HepG2 (cell line): ENCODE results near the gene INAFM1. TPM values are rescaled to one million over a fixed set of nuclear protein-coding genes. Genes with fewer than 3 reads are reported as not detected.

Experiments
- ARNT2 ChIP-seq: sonication (generic); formaldehyde crosslinking; IDR thresholded peaks from 2 replicates; pipeline ENCODE4 v1.8.0; 2022; ENCODE audit warnings: mild to moderate bottlenecking, low read depth, missing genetic modification reagents, moderate library complexity
- CEBPG ChIP-seq: IDR thresholded peaks from 2 replicates; pipeline ENCODE4 v1.6.1; 2016
- FLYWCH1 ChIP-seq: sonication (generic); formaldehyde crosslinking; IDR thresholded peaks from 2 replicates; pipeline ENCODE4 v1.8.1; 2023; ENCODE audit warnings: mild to moderate bottlenecking, missing genetic modification reagents
- FOXK1 ChIP-seq: sonication (generic); formaldehyde crosslinking; IDR thresholded peaks from 2 replicates; pipeline ENCODE4 v1.4.0; 2020; ENCODE audit warnings: low read depth, missing genetic modification reagents, borderline replicate concordance
- HIVEP1 ChIP-seq: sonication (generic); formaldehyde crosslinking; IDR thresholded peaks from 2 replicates; pipeline ENCODE4 v1.4.0; 2020; ENCODE audit warnings: mild to moderate bottlenecking, missing genetic modification reagents
- NKX3-1 ChIP-seq: sonication (generic); formaldehyde crosslinking; IDR thresholded peaks from 2 replicates; pipeline ENCODE4 v1.5.0; 2020; ENCODE audit warnings: missing genetic modification reagents
- RBFOX2 ChIP-seq: fragments of 200-400 bp; formaldehyde crosslinking; IDR thresholded peaks from 2 replicates; pipeline ENCODE4 v1.6.1; 2017; ENCODE audit warnings: low read depth, mild to moderate bottlenecking, low read length
- SAFB2 ChIP-seq: sonication (generic); formaldehyde crosslinking; IDR thresholded peaks from 2 replicates; pipeline ENCODE4 v1.5.1; 2020; ENCODE audit warnings: missing genetic modification reagents, low read depth, mild to moderate bottlenecking, borderline replicate concordance
- SP5 ChIP-seq: IDR thresholded peaks from 2 replicates; pipeline ENCODE4 v1.6.1; 2016; ENCODE audit warnings: low read depth, borderline replicate concordance
- ZNF768 ChIP-seq: sonication (generic); formaldehyde crosslinking; IDR thresholded peaks from 2 replicates; pipeline ENCODE4 v1.4.0; 2020; ENCODE audit warnings: missing genetic modification reagents
- polyA plus RNA-seq, 8 experiments: library from polyadenylated mRNA; depleted of rRNA in 3 of 8; stranded (reverse) in 7 of 8; unstranded in 1 of 8; fragments of >200 nt; fragmentation: Illumina TruSeq in 4 of 8; extraction: Trizol in 4 of 8; gene quantifications; 2 replicates each; pipeline versions ENCODE4 v1.2.1 to v1.2.3, GENCODE V29; 2011 to 2016; ENCODE audit warnings: low read depth in 4 of 8, missing spikeins in 1 of 8, mixed read lengths in 1 of 8; ENCODE audit not compliant: insufficient read depth in 1 of 8
- total RNA-seq, 5 experiments: library from RNA; depleted of rRNA; stranded (reverse); fragments of >200 nt; fragmentation: Illumina TruSeq; extraction: Trizol; gene quantifications; 2 replicates each; pipeline ENCODE4 v1.2.3, GENCODE V29; 2016; ENCODE audit warnings: low read depth in 1 of 5
- TF ChIP-seq, protein P1 (sequence below): sonication (generic); formaldehyde crosslinking; conservative IDR thresholded peaks from 2 replicates; pipeline ENCODE4 v1.4.0; 2020; ENCODE audit warnings: missing genetic modification reagents
- TF ChIP-seq, protein P2 (sequence below): sonication (generic); formaldehyde crosslinking; IDR thresholded peaks from 2 replicates; pipeline ENCODE4 v1.4.0; 2020; ENCODE audit warnings: missing genetic modification reagents, borderline replicate concordance
- TF ChIP-seq, protein P3 (sequence below): sonication (generic); formaldehyde crosslinking; IDR thresholded peaks from 2 replicates; pipeline ENCODE4 v1.4.0; 2020; ENCODE audit warnings: missing genetic modification reagents
- TF ChIP-seq, protein P4 (sequence below), 2 experiments: IDR thresholded peaks; 2 replicates each; pipeline ENCODE4 v1.6.1; 2011 to 2012; ENCODE audit warnings: low read length in 2 of 2, borderline replicate concordance in 1 of 2, low read depth in 1 of 2, mild to moderate bottlenecking in 1 of 2, moderate library complexity in 1 of 2
- TF ChIP-seq, protein P5 (sequence below): sonication (generic); formaldehyde crosslinking; IDR thresholded peaks from 2 replicates; pipeline ENCODE4 v1.5.0; 2020; ENCODE audit warnings: missing genetic modification reagents

INAFM1 gene
- total and polyA plus RNA-seq, 2 of the 13 experiments (the other 11 are each of a cell fraction or from before 2014, with no cell fraction given): 0.88 to 1.9 TPM

DNA sequence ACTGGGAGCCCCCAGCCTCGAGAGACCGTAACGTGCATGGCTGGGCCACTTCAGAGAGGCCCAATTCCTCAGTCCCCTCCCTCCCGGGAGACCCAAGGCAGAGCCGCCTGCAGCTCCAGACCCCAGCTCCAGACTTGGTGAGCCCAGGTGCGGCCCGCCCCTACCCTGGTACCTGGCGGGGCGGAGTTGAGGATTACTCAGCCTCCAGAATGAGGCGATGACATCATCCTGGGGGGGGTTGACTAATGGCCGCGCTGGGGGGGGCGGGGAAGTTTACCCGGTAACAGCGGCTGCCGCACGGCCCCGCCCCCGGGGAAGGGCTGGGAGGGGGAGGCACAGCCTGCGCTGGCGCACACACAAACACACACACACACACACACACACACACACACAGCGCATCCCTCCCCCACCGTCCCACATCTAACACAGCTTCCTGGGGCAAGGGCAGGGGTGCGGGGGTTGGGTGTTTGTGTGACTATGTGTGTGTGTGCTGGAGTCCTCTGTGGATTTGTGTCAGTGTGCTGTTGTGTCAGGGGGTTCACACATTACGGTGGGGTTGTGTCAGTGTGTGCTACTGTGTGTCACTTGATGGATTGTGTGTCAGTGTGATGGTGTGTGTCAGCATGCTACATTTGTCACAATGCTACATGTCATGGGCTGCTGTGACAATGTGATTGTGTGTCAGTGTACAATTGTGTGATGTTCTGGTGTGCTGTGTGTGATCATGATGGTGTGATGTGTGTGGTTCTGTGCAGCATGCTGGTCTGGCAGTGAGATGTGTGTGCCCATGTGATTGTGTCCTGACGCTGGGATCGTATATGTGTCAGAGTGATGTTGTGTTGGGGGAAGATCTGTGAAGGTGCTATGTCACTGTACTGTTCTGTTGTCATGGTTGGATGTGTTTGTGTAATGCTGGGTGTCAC, 33.4 kb upstream of the INAFM1 start (continued):
- TF ChIP-seq, protein P1, sequence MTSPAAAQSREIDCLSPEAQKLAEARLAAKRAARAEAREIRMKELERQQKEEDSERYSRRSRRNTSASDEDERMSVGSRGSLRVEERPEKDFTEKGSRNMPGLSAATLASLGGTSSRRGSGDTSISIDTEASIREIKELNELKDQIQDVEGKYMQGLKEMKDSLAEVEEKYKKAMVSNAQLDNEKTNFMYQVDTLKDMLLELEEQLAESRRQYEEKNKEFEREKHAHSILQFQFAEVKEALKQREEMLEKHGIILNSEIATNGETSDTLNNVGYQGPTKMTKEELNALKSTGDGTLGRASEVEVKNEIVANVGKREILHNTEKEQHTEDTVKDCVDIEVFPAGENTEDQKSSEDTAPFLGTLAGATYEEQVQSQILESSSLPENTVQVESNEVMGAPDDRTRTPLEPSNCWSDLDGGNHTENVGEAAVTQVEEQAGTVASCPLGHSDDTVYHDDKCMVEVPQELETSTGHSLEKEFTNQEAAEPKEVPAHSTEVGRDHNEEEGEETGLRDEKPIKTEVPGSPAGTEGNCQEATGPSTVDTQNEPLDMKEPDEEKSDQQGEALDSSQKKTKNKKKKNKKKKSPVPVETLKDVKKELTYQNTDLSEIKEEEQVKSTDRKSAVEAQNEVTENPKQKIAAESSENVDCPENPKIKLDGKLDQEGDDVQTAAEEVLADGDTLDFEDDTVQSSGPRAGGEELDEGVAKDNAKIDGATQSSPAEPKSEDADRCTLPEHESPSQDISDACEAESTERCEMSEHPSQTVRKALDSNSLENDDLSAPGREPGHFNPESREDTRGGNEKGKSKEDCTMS: no peak
- TF ChIP-seq FLYWCH1 (no peak), ARNT2 (CRISPR knock-in tag) (no peak), RBFOX2 (no peak), FOXK1 (CRISPR knock-in tag) (no peak; the same call in 1 of the 2 replicates), CEBPG (CRISPR knock-in tag) (no peak), ZNF768 (no peak), HIVEP1 (CRISPR knock-in tag) (no peak), SAFB2 (CRISPR knock-in tag) (no peak), SP5 (CRISPR knock-in tag) (peak; percentile 56; the same call in 1 of the 2 replicates), NKX3-1 (no peak)
- TF ChIP-seq, protein P2, sequence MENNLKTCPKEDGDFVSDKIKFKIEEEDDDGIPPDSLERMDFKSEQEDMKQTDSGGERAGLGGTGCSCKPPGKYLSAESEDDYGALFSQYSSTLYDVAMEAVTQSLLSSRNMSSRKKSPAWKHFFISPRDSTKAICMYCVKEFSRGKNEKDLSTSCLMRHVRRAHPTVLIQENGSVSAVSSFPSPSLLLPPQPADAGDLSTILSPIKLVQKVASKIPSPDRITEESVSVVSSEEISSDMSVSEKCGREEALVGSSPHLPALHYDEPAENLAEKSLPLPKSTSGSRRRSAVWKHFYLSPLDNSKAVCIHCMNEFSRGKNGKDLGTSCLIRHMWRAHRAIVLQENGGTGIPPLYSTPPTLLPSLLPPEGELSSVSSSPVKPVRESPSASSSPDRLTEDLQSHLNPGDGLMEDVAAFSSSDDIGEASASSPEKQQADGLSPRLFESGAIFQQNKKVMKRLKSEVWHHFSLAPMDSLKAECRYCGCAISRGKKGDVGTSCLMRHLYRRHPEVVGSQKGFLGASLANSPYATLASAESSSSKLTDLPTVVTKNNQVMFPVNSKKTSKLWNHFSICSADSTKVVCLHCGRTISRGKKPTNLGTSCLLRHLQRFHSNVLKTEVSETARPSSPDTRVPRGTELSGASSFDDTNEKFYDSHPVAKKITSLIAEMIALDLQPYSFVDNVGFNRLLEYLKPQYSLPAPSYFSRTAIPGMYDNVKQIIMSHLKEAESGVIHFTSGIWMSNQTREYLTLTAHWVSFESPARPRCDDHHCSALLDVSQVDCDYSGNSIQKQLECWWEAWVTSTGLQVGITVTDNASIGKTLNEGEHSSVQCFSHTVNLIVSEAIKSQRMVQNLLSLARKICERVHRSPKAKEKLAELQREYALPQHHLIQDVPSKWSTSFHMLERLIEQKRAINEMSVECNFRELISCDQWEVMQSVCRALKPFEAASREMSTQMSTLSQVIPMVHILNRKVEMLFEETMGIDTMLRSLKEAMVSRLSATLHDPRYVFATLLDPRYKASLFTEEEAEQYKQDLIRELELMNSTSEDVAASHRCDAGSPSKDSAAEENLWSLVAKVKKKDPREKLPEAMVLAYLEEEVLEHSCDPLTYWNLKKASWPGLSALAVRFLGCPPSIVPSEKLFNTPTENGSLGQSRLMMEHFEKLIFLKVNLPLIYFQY (CRISPR knock-in tag): no peak
- TF ChIP-seq, protein P3, sequence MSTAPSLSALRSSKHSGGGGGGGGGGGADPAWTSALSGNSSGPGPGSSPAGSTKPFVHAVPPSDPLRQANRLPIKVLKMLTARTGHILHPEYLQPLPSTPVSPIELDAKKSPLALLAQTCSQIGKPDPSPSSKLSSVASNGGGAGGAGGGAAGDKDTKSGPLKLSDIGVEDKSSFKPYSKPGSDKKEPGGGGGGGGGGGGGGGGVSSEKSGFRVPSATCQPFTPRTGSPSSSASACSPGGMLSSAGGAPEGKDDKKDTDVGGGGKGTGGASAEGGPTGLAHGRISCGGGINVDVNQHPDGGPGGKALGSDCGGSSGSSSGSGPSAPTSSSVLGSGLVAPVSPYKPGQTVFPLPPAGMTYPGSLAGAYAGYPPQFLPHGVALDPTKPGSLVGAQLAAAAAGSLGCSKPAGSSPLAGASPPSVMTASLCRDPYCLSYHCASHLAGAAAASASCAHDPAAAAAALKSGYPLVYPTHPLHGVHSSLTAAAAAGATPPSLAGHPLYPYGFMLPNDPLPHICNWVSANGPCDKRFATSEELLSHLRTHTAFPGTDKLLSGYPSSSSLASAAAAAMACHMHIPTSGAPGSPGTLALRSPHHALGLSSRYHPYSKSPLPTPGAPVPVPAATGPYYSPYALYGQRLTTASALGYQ (CRISPR knock-in tag): no peak
- TF ChIP-seq, protein P4, sequence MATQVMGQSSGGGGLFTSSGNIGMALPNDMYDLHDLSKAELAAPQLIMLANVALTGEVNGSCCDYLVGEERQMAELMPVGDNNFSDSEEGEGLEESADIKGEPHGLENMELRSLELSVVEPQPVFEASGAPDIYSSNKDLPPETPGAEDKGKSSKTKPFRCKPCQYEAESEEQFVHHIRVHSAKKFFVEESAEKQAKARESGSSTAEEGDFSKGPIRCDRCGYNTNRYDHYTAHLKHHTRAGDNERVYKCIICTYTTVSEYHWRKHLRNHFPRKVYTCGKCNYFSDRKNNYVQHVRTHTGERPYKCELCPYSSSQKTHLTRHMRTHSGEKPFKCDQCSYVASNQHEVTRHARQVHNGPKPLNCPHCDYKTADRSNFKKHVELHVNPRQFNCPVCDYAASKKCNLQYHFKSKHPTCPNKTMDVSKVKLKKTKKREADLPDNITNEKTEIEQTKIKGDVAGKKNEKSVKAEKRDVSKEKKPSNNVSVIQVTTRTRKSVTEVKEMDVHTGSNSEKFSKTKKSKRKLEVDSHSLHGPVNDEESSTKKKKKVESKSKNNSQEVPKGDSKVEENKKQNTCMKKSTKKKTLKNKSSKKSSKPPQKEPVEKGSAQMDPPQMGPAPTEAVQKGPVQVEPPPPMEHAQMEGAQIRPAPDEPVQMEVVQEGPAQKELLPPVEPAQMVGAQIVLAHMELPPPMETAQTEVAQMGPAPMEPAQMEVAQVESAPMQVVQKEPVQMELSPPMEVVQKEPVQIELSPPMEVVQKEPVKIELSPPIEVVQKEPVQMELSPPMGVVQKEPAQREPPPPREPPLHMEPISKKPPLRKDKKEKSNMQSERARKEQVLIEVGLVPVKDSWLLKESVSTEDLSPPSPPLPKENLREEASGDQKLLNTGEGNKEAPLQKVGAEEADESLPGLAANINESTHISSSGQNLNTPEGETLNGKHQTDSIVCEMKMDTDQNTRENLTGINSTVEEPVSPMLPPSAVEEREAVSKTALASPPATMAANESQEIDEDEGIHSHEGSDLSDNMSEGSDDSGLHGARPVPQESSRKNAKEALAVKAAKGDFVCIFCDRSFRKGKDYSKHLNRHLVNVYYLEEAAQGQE (IDR thresholded peaks at IDR 0.05; ENCODE audit: borderline replicate concordance in 1 of 2, low read depth in 1 of 2, low read length in 2 of 2): no peak
- TF ChIP-seq, protein P5, sequence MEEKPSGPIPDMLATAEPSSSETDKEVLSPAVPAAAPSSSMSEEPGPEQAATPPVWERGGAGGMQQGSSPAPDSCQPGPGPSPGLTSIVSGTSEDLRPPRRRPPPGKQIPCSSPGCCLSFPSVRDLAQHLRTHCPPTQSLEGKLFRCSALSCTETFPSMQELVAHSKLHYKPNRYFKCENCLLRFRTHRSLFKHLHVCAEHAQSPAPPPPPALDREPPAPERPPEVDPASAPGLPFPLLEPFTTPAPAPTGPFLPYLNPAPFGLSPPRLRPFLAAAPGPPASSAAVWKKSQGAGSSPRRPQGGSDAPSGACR (CRISPR knock-in tag): no peak
